Neural cell (in vitro differentiated cells): ENCODE measurements around the gene BLCAP. TPM values are rescaled to one million over a fixed set of nuclear protein-coding genes. Genes with fewer than 3 reads are reported as not detected.
A peak's percentile ranks its signal among the peaks of the same experiment; 100 is the strongest.

Experiments used
- H2AFZ ChIP-seq: fragments of 200-600, 300-800 bp; sonication (generic), shearing (Covaris generic); 2 replicates; pipeline ENCODE4 v1.6.0; 2014; ENCODE audit warnings: low read depth, mild to moderate bottlenecking, antibody characterized with exemption, low read length, moderate library complexity
- H3F3A ChIP-seq: fragments of 200-600 bp; shearing (Covaris generic); 2 replicates; pipeline ENCODE4 v1.6.1; 2016; ENCODE audit warnings: mild to moderate bottlenecking, moderate library complexity, mixed read lengths, antibody characterized with exemption, low read length; ENCODE audit not compliant: insufficient read depth, poor library complexity, severe bottlenecking
- H3K27ac ChIP-seq: fragments of 200-600, 300-800 bp; sonication (generic), shearing (Covaris generic); 2 replicates; pipeline ENCODE4 v1.5.1; 2014; ENCODE audit warnings: mild to moderate bottlenecking, low read length, moderate library complexity
- H3K27me3 ChIP-seq: fragments of 300-800, 200-600 bp; sonication (generic), shearing (Covaris generic); 2 replicates; pipeline ENCODE4 v1.6.0; 2014; ENCODE audit warnings: mild to moderate bottlenecking, low read depth, low read length, moderate library complexity; ENCODE audit not compliant: insufficient read depth
- H3K36me3 ChIP-seq: fragments of 300-800, 200-600 bp; sonication (generic), shearing (Covaris generic); 2 replicates; pipeline ENCODE4 v1.5.1; 2014; ENCODE audit warnings: mild to moderate bottlenecking, antibody characterized with exemption, low read length, moderate library complexity; ENCODE audit not compliant: insufficient read depth
- H3K4me2 ChIP-seq: fragments of 300-800, 200-600 bp; sonication (generic), shearing (Covaris generic); 2 replicates; pipeline ENCODE4 v1.6.0; 2014; ENCODE audit warnings: mild to moderate bottlenecking, low read length
- H3K4me3 ChIP-seq: fragments of 300-800, 200-600 bp; sonication (generic), shearing (Covaris generic); 2 replicates; pipeline ENCODE4 v1.5.1; 2014; ENCODE audit warnings: mild to moderate bottlenecking, low read length, moderate library complexity
- H3K79me2 ChIP-seq: fragments of 200-600 bp; shearing (Covaris generic); replicated peaks from 2 replicates; pipeline ENCODE4 v1.6.0; 2014; ENCODE audit warnings: mild to moderate bottlenecking, low read length, moderate library complexity; ENCODE audit not compliant: insufficient read depth
- H3K9ac ChIP-seq: fragments of 300-800, 200-600 bp; sonication (generic), shearing (Covaris generic); 2 replicates; pipeline ENCODE4 v1.6.1; 2016; ENCODE audit warnings: mild to moderate bottlenecking, low read length, mixed read lengths
- H3K9me2 ChIP-seq: fragments of 200-600 bp; shearing (Covaris generic); 2 replicates; pipeline ENCODE4 v1.6.1; 2016; ENCODE audit warnings: mild to moderate bottlenecking, low read length, mixed read lengths; ENCODE audit not compliant: insufficient read depth
- H3K9me3 ChIP-seq: fragments of 200-600, 300-800 bp; sonication (generic), shearing (Covaris generic); 2 replicates; pipeline ENCODE4 v1.6.1; 2016; ENCODE audit warnings: mild to moderate bottlenecking, mixed run types, low read length, moderate library complexity, mixed read lengths
- H4K20me1 ChIP-seq: fragments of 200-600 bp; shearing (Covaris generic); 2 replicates; pipeline ENCODE4 v1.6.1; 2016; ENCODE audit warnings: mild to moderate bottlenecking, mixed run types; ENCODE audit not compliant: insufficient read depth
- CTCF ChIP-seq: fragments of 450-650 bp; IDR thresholded peaks from 2 replicates; pipeline ENCODE4 v1.5.1; 2014; ENCODE audit warnings: antibody characterized with exemption, mild to moderate bottlenecking, moderate library complexity; ENCODE audit not compliant: poor library complexity, severe bottlenecking
- EP300 ChIP-seq: fragments of 450-650 bp; conservative IDR thresholded peaks from 2 replicates; pipeline ENCODE4 v1.6.1; 2014; ENCODE audit warnings: antibody characterized with exemption, mild to moderate bottlenecking, moderate library complexity; ENCODE audit not compliant: poor library complexity, severe bottlenecking
- EZH2 ChIP-seq: fragments of 200-600, 300-800 bp; shearing (Covaris generic), sonication (generic); IDR thresholded peaks from 2 replicates; pipeline ENCODE4 v1.6.1; 2014; ENCODE audit warnings: antibody characterized with exemption, low read length, borderline replicate concordance, mild to moderate bottlenecking; ENCODE audit not compliant: insufficient read depth, poor library complexity, severe bottlenecking
- MXI1 ChIP-seq: fragments of 450-650 bp; conservative IDR thresholded peaks from 2 replicates; pipeline ENCODE4 v1.6.1; 2014; ENCODE audit warnings: antibody characterized with exemption, mild to moderate bottlenecking; ENCODE audit not compliant: poor library complexity, severe bottlenecking
- POLR2AphosphoS5 ChIP-seq: IDR thresholded peaks from 2 replicates; pipeline ENCODE4 v1.6.1; 2012
- RAD21 ChIP-seq: fragments of 450-650 bp; conservative IDR thresholded peaks from 2 replicates; pipeline ENCODE4 v1.6.1; 2014; ENCODE audit warnings: antibody characterized with exemption, mild to moderate bottlenecking, moderate library complexity
- REST ChIP-seq: IDR thresholded peaks from 2 replicates; pipeline ENCODE4 v1.6.1; 2012; ENCODE audit warnings: borderline replicate concordance
- SMC3 ChIP-seq: fragments of 450-650 bp; conservative IDR thresholded peaks from 2 replicates; pipeline ENCODE4 v1.6.1; 2014; ENCODE audit warnings: antibody characterized with exemption, mild to moderate bottlenecking, moderate library complexity; ENCODE audit not compliant: poor library complexity
- TAF1 ChIP-seq: IDR thresholded peaks from 2 replicates; pipeline ENCODE4 v1.6.1; 2012; ENCODE audit warnings: low read depth
- polyA plus RNA-seq: library from polyadenylated mRNA; depleted of rRNA; stranded (reverse); fragments of >200 nt; gene quantifications from 2 replicates; pipeline ENCODE4 v1.2.3, GENCODE V29; 2014

BLCAP gene
- polyA plus RNA-seq, 1 donor from 2014 or later: 344 TPM

GRCh38 chr20:37528446-37529213 lies 954 bp upstream of the BLCAP start:
- H3K27me3 ChIP-seq: no peaks in the 10 kb centered on the region
- H3K9me3 ChIP-seq: no peaks in the 10 kb centered on the region
- no peaks in the 10 kb centered on the region for H3F3A ChIP-seq
- peaks cover 40% of the 10 kb centered on the region for H3K79me2 ChIP-seq
- no peak for TF ChIP-seq EZH2
- no peak for TF ChIP-seq CTCF
- TF ChIP-seq EP300: no peak
- TF ChIP-seq REST: no peak
- TF ChIP-seq TAF1: no peak
- TF ChIP-seq MXI1: no peak
- TF ChIP-seq RAD21: no peak
- no peak for TF ChIP-seq POLR2AphosphoS5
- TF ChIP-seq SMC3: no peak
- H3K36me3 ChIP-seq: no peaks in the 10 kb centered on the region
- H3K9me2 ChIP-seq: no peaks in the 10 kb centered on the region
- H3K4me2 ChIP-seq: peak overlapping the region; percentile 82
- H4K20me1 ChIP-seq: no peaks in the 10 kb centered on the region
- peak overlapping the region; percentile 93 for H3K9ac ChIP-seq
- peak overlapping the region; percentile 57 for H2AFZ ChIP-seq
- H3K27ac ChIP-seq: peak overlapping the region; percentile 87
- peak overlapping the region; percentile 85 for H3K4me3 ChIP-seq

GRCh38 chr20:37526839-37527637 lies 638 bp downstream of the BLCAP start:
- Histone ChIP-seq H3K27ac (peak overlapping the region; percentile 87), H3K79me2 (peaks cover 52% of the 10 kb centered on the region), H3F3A (no peaks in the 10 kb centered on the region), H2AFZ (no peak overlapping the region), H3K9me2 (no peaks in the 10 kb centered on the region), H3K9me3 (no peaks in the 10 kb centered on the region), H3K27me3 (no peaks in the 10 kb centered on the region), H3K9ac (peak overlapping the region; percentile 93), H4K20me1 (peaks cover 6% of the 10 kb centered on the region), H3K36me3 (no peaks in the 10 kb centered on the region), H3K4me3 (peak overlapping the region; percentile 85), H3K4me2 (peak overlapping the region; percentile 87)
- TF ChIP-seq SMC3 (no peak), POLR2AphosphoS5 (no peak), EZH2 (no peak), EP300 (no peak), TAF1 (no peak), RAD21 (no peak), MXI1 (no peak), REST (no peak), CTCF (no peak)
